ENCODE results near the gene UROC1.

DNA sequence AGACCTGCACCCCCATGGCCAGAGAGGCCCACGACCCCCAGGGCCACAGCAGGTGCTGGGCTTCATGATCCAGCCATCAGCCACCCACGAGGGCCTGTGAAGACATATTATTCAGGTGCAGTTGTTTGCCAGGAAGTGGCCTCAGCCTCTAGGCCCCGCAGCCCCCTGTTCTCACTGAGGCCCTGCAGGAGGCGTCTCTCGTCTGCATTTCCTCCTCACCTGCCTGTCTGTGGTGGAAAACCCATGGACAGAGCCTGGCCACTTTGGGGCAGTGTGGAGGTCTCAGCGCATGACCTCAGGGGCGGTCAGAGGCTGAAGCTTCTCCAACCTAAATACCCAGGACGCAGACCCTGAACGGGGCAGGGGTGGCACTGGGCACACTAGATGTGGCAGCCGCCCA is 18.6 kb downstream of the UROC1 start:
- TF ChIP-seq SUZ12 (IDR thresholded peaks at IDR 0.05) (no peak), FOXM1 (IDR thresholded peaks at IDR 0.05; ENCODE audit: borderline replicate concordance) (no peak)
